Measurements from ENCODE around the gene PTBP2. TPM values are rescaled to one million over a fixed set of nuclear protein-coding genes. Genes with fewer than 3 reads are reported as not detected.

Gene PTBP2
- total RNA-seq, 1 donor from 2014 or later = 40.6 TPM

GRCh38 chr1:96837057-96837780 lies 115.6 kb downstream of the PTBP2 start:
- Mint-ChIP-seq H3K27ac (no peak overlapping the region), H3K9me3 (no peaks in the 10 kb centered on the region), H3K4me1 (ENCODE audit: unreplicated experiment) (peaks cover 9% of the 10 kb centered on the region), H3K36me3 (no peaks in the 10 kb centered on the region), H3K4me3 (no peak overlapping the region), H3K27me3 (no peaks in the 10 kb centered on the region)
- no peak for TF ChIP-seq CTCF (conservative IDR thresholded peaks at IDR 0.05)
- no peak for DNase-seq (ENCODE audit: extremely low spot score, unreplicated experiment)

GRCh38 chr1:96837781-96838216 lies 116.2 kb downstream of the PTBP2 start:
- H3K27me3 Mint-ChIP-seq = no peaks in the 10 kb centered on the region

DNA sequence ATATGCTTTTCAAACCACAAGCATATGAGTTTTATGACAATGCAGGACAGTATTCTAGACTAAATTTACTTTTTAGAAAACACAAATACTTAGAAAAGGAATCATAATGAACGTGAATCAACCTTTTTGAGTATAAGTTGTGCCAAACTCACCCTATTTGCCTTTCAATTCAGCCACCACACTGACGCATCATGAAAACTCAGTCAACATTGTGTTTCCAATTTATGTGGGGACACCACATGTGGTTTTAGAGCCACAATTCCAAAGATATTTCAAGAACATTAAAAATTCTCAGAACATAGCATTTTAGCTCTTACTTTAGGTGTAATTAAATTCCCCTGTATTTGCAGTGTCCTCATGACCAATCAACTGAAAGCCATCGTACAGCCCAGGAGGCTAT lies 118.8 kb downstream of the PTBP2 start:
- no peak for DNase-seq (ENCODE audit: extremely low spot score, unreplicated experiment)
- Mint-ChIP-seq H3K4me1 (ENCODE audit: unreplicated experiment) (peaks cover 14% of the 10 kb centered on the region), H3K36me3 (no peaks in the 10 kb centered on the region), H3K27me3 (no peaks in the 10 kb centered on the region), H3K4me3 (no peak overlapping the region), H3K27ac (no peak overlapping the region), H3K9me3 (no peaks in the 10 kb centered on the region)
- TF ChIP-seq CTCF (conservative IDR thresholded peaks at IDR 0.05) = no peak

More at GRCh38 chr1:96837781-96838216, 116.2 kb downstream of the PTBP2 start:
- no peak overlapping the region for H3K4me3 Mint-ChIP-seq
- DNase-seq (ENCODE audit: extremely low spot score, unreplicated experiment) = no peak
- no peak overlapping the region for H3K27ac Mint-ChIP-seq
- no peaks in the 10 kb centered on the region for H3K9me3 Mint-ChIP-seq
- H3K36me3 Mint-ChIP-seq = no peaks in the 10 kb centered on the region
- peaks cover 9% of the 10 kb centered on the region for H3K4me1 Mint-ChIP-seq (ENCODE audit: unreplicated experiment)
- no peak for TF ChIP-seq CTCF (conservative IDR thresholded peaks at IDR 0.05)

DNA sequence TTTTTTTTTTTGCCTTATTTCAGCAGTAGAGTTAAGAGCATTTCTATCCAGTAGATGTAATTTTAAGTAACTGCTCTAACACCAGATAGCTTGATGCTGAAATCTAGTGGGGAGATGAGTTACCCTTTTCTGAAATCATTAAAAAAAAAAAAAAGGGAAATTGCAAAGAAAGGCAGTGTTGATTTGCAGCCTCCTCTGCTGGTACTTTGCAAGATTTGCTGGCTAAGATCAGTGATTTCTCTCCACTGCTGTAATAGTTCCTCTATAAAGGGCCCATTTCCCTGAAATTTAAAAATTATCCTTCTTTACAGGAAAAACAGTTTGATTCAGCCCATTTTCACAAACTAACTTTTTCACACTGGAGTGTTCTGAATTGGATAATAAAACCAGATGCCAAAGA lies 120.6 kb downstream of the PTBP2 start:
- H3K36me3 Mint-ChIP-seq = no peaks in the 10 kb centered on the region
- no peak overlapping the region for H3K27ac Mint-ChIP-seq
- H3K4me1 Mint-ChIP-seq (ENCODE audit: unreplicated experiment) = peaks cover 6% of the 10 kb centered on the region
- DNase-seq (ENCODE audit: extremely low spot score, unreplicated experiment) = no peak
- H3K27me3 Mint-ChIP-seq = no peaks in the 10 kb centered on the region
- H3K4me3 Mint-ChIP-seq = no peak overlapping the region
- peak; percentile 13 for TF ChIP-seq CTCF (conservative IDR thresholded peaks at IDR 0.05)
- no peaks in the 10 kb centered on the region for H3K9me3 Mint-ChIP-seq

- no peak for TF ChIP-seq CTCF (conservative IDR thresholded peaks at IDR 0.05)
- DNase-seq (ENCODE audit: extremely low spot score, unreplicated experiment) = no peak
- Mint-ChIP-seq H3K4me3 (no peak overlapping the region), H3K36me3 (no peaks in the 10 kb centered on the region), H3K4me1 (ENCODE audit: unreplicated experiment) (peaks cover 4% of the 10 kb centered on the region), H3K27ac (no peak overlapping the region), H3K9me3 (peaks cover 2% of the 10 kb centered on the region), H3K27me3 (no peaks in the 10 kb centered on the region)
Measured at GRCh38 chr1:96843196-96843595, 121.6 kb downstream of the PTBP2 start.
